K562 (cell line): ENCODE data around the gene APC2. TPM values are rescaled to one million over a fixed set of nuclear protein-coding genes. Genes with fewer than 3 reads are reported as not detected.

Experiments used
- BMI1 ChIP-seq: fragments of 150-350 bp; IDR thresholded peaks from 2 replicates; pipeline ENCODE4 v1.6.1; 2014; ENCODE audit warnings: low read length
- DMBX1 ChIP-seq: fragments of 250-450 bp; sonication (Bioruptor Pico); IDR thresholded peaks from 2 replicates; pipeline ENCODE4 v1.8.0; 2022; ENCODE audit warnings: inconsistent platforms, mild to moderate bottlenecking, moderate library complexity, borderline replicate concordance
- NONO ChIP-seq, 2 experiments: fragments of 200-400 bp in 1 of 2; fragments of 450-650 bp in 1 of 2; formaldehyde crosslinking in 1 of 2; IDR thresholded peaks; 2 replicates each; pipeline ENCODE4 v1.6.1; 2017; ENCODE audit warnings: low read depth in 2 of 2, mild to moderate bottlenecking in 2 of 2, moderate library complexity in 2 of 2, low read length in 1 of 2
- PCBP2 ChIP-seq: fragments of 200-400 bp; formaldehyde crosslinking; IDR thresholded peaks from 2 replicates; pipeline ENCODE4 v1.6.1; 2018; ENCODE audit warnings: low read length, low read depth, mild to moderate bottlenecking, moderate library complexity; ENCODE audit not compliant: poor library complexity, severe bottlenecking
- XRCC5 ChIP-seq: fragments of 200-400 bp; formaldehyde crosslinking; IDR thresholded peaks from 2 replicates; pipeline ENCODE4 v1.6.1; 2017; ENCODE audit warnings: low read depth, mild to moderate bottlenecking, low read length
- ZNF778 ChIP-seq: fragments of 450-650 bp; formaldehyde crosslinking; IDR thresholded peaks from 2 replicates; pipeline ENCODE4 v1.4.0; 2020; ENCODE audit warnings: mild to moderate bottlenecking, moderate library complexity
- polyA plus RNA-seq, 8 experiments: library from polyadenylated mRNA; depleted of rRNA in 4 of 8; stranded (reverse) in 5 of 8; unstranded in 3 of 8; fragments of >200 nt; fragmentation: Nextera tagmentation in 2 of 8; fragmentation: Illumina TruSeq in 1 of 8; extraction: Ambion mirVana in 2 of 8; extraction: Trizol in 1 of 8; gene quantifications; 2 replicates each; pipeline versions ENCODE4 v1.2.1 to v1.2.3, GENCODE V29; 2011 to 2014; ENCODE audit warnings: inconsistent platforms in 1 of 8, missing spikeins in 1 of 8
- total RNA-seq, 7 experiments: library from RNA; depleted of rRNA in 6 of 7; stranded (reverse); fragments of >200 nt in 6 of 7; fragmentation: Illumina TruSeq in 2 of 7; extraction: Trizol in 2 of 7; gene quantifications; 2 replicates each; pipeline versions ENCODE4 v1.2.1 to v1.2.3, GENCODE V29; 2011 to 2021; ENCODE audit warnings: low replicate concordance in 1 of 7
- TF ChIP-seq, protein P1 (sequence below): fragments of 450-650 bp; IDR thresholded peaks from 2 replicates; pipeline ENCODE4 v1.7.1; 2018; ENCODE audit warnings: mild to moderate bottlenecking, low read depth; ENCODE audit not compliant: partially characterized antibody

Gene APC2
- total and polyA plus RNA-seq, 9 of the 15 experiments (the other 6 are each of a cell fraction or from before 2014, with no cell fraction given): 0.01 to 0.40 (median 0.05) TPM; not detected in 3

DNA sequence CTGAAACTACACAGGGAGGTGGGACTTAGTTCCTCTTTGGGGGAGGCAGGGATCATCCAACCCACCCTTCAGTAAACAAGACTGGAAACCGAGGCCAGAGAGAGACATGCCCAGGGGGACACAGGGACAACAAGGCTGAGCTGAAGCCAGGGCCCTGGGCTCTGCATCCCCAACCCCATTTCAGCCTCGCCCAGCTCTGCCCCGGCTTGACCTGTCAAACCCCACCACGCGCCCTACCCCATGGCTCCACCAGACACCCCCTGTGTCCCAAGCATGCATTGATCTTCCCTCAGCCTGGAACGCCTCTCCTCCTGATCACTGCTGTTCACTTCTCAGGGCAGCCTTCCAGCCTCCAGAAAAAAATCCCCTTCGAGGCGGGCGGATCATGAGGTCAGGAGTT is 2.0 kb upstream of the APC2 start (continued):
- TF ChIP-seq, protein P1, sequence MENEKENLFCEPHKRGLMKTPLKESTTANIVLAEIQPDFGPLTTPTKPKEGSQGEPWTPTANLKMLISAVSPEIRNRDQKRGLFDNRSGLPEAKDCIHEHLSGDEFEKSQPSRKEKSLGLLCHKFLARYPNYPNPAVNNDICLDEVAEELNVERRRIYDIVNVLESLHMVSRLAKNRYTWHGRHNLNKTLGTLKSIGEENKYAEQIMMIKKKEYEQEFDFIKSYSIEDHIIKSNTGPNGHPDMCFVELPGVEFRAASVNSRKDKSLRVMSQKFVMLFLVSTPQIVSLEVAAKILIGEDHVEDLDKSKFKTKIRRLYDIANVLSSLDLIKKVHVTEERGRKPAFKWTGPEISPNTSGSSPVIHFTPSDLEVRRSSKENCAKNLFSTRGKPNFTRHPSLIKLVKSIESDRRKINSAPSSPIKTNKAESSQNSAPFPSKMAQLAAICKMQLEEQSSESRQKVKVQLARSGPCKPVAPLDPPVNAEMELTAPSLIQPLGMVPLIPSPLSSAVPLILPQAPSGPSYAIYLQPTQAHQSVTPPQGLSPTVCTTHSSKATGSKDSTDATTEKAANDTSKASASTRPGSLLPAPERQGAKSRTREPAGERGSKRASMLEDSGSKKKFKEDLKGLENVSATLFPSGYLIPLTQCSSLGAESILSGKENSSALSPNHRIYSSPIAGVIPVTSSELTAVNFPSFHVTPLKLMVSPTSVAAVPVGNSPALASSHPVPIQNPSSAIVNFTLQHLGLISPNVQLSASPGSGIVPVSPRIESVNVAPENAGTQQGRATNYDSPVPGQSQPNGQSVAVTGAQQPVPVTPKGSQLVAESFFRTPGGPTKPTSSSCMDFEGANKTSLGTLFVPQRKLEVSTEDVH: no peak
- TF ChIP-seq DMBX1 (no peak), BMI1 (no peak), PCBP2 (no peak), NONO (IDR thresholded peaks at IDR 0.05; ENCODE audit: low read depth in 2 of 2, low read length in 1 of 2) (no peak), ZNF778 (CRISPR knock-in tag) (no peak), XRCC5 (no peak)
- TF ChIP-seq, all 486 proteins: peak for 0
